PC-9 (cell line): ENCODE measurements around the gene DOCK2. TPM values are rescaled to one million over a fixed set of nuclear protein-coding genes. Genes with fewer than 3 reads are reported as not detected.

ENCODE experiments used
- BruUV-seq: library from RNA; stranded (reverse); fragments of 400-500 nt; replicated peaks from 2 replicates; lab custom pipeline; 2021; lab: Mats Ljungman, UMichigan
- CTCF ChIA-PET: fragments of 300-600 bp; sonication (Branson Sonifier 250); formaldehyde crosslinking; loops from one replicate; lab custom pipeline; 2022; ENCODE audit warnings: antibody characterized with exemption; lab: Charles Lee
- POLR2A ChIA-PET: fragments of 300-600 bp; sonication (Branson Sonifier 250); formaldehyde crosslinking; loops from one replicate; lab custom pipeline; 2022; ENCODE audit warnings: antibody characterized with exemption; ENCODE audit not compliant: unreplicated experiment; lab: Charles Lee
- DNase-seq, 2 experiments: peaks; one replicate each; pipeline versions ENCODE4 v3.0.0 to v3.0.0-alpha.2; 2015 to 2022; ENCODE audit warnings: mixed read lengths in 1 of 2
- H2AFZ ChIP-seq: fragments of 200-600 bp; sonication (generic); 2 replicates; pipeline ENCODE4 v1.8.1; 2017; ENCODE audit warnings: antibody characterized with exemption
- H3F3A ChIP-seq: fragments of 200-600 bp; sonication (generic); 2 replicates; pipeline ENCODE4 v1.8.1; 2017; ENCODE audit warnings: antibody characterized with exemption, mild to moderate bottlenecking, low read depth; ENCODE audit not compliant: insufficient read depth
- H3K27ac ChIP-seq: fragments of 200-600 bp; sonication (generic); 2 replicates; pipeline ENCODE4 v1.6.1; 2016; ENCODE audit warnings: mixed run types
- H3K27me3 ChIP-seq: fragments of 200-600 bp; sonication (generic); 2 replicates; pipeline ENCODE4 v1.6.1; 2016; ENCODE audit warnings: low read depth, mixed run types; ENCODE audit not compliant: insufficient read depth
- H3K36me3 ChIP-seq: fragments of 200-600 bp; sonication (generic); 2 replicates; pipeline ENCODE4 v1.6.1; 2016; ENCODE audit warnings: low read depth, mixed run types
- H3K4me1 ChIP-seq: fragments of 200-600 bp; sonication (generic); replicated peaks from 2 replicates; pipeline ENCODE4 v1.6.1; 2016; ENCODE audit warnings: mixed run types; ENCODE audit not compliant: insufficient read depth
- H3K4me2 ChIP-seq: fragments of 200-600 bp; sonication (generic); 2 replicates; pipeline ENCODE4 v1.6.1; 2017; ENCODE audit warnings: mixed run types
- H3K4me3 ChIP-seq: fragments of 200-600 bp; sonication (generic); 2 replicates; pipeline ENCODE4 v1.6.1; 2016; ENCODE audit warnings: mixed run types
- H3K79me2 ChIP-seq: fragments of 200-600 bp; sonication (generic); 2 replicates; pipeline ENCODE4 v1.6.1; 2017; ENCODE audit warnings: low read depth, mixed run types
- H3K9me2 ChIP-seq: fragments of 200-600 bp; sonication (generic); 2 replicates; pipeline ENCODE4 v1.8.1; 2017; ENCODE audit warnings: mild to moderate bottlenecking; ENCODE audit not compliant: insufficient read depth
- H3K9me3 ChIP-seq: fragments of 200-600 bp; sonication (generic); 2 replicates; pipeline ENCODE4 v1.8.1; 2016; ENCODE audit warnings: low read depth; ENCODE audit not compliant: insufficient read depth
- H4K20me1 ChIP-seq: fragments of 200-600 bp; sonication (generic); 2 replicates; pipeline ENCODE4 v1.8.1; 2017; ENCODE audit not compliant: insufficient read depth
- CTCF ChIP-seq: fragments of 200-600 bp; sonication (generic); conservative IDR thresholded peaks from 2 replicates; pipeline ENCODE4 v1.6.1; 2017; ENCODE audit warnings: mixed run types, antibody characterized with exemption, mild to moderate bottlenecking, moderate library complexity
- EZH2 ChIP-seq: fragments of 200-600 bp; sonication (generic); IDR thresholded peaks from 2 replicates; pipeline ENCODE4 v1.8.0; 2017; ENCODE audit warnings: antibody characterized with exemption, low read depth
- intact Hi-C: fragments of 100-400 bp; cut with micrococcal nuclease; formaldehyde crosslinking; loops from one replicate; pipeline ENCODE4 v1.10.0; 2022; ENCODE audit not compliant: unreplicated experiment
- total RNA-seq: library from RNA; stranded (reverse); gene quantifications from 2 replicates; pipeline ENCODE4 v1.2.3, GENCODE V29; 2021

The DOCK2 gene
- total RNA-seq, 1 experiment from 2014 or later: 0.41 TPM

- Histone ChIP-seq H3K4me2 (no peak overlapping the region), H3K27ac (no peak overlapping the region), H2AFZ (no peak overlapping the region), H3K9me3 (no peaks in the 10 kb centered on the region), H3K27me3 (no peaks in the 10 kb centered on the region), H3K36me3 (no peaks in the 10 kb centered on the region), H3K4me3 (no peak overlapping the region), H3K4me1 (no peaks in the 10 kb centered on the region), H3K9me2 (no peaks in the 10 kb centered on the region), H3K79me2 (no peaks in the 10 kb centered on the region), H4K20me1 (no peaks in the 10 kb centered on the region), H3F3A (no peaks in the 10 kb centered on the region)
- BruUV-seq: no TSS peak
- ChIA-PET POLR2A (interaction anchor here (0.7 kb wide), 1 partner anchor 17 kb away, joined by 3 read pairs; no protein-coding TSS in a partner anchor), CTCF (interaction anchor here (0.6 kb wide), 1 partner anchor 157 kb away, joined by 3 read pairs; no protein-coding TSS in a partner anchor)
- TF ChIP-seq EZH2 (no peak), CTCF (no peak)
- intact Hi-C loops: no loop called here
- no peak for DNase-seq
Observed at GRCh38 chr5:169760229-169760628, 123.2 kb downstream of the DOCK2 start.

GRCh38 chr5:169762338-169763095 lies 125.4 kb downstream of the DOCK2 start:
- no peak for TF ChIP-seq CTCF
- TF ChIP-seq EZH2: no peak
- Histone ChIP-seq H3K36me3 (no peaks in the 10 kb centered on the region), H3K4me1 (no peaks in the 10 kb centered on the region), H2AFZ (no peak overlapping the region), H3K27ac (no peak overlapping the region), H3F3A (no peaks in the 10 kb centered on the region), H3K79me2 (no peaks in the 10 kb centered on the region), H3K4me2 (no peak overlapping the region), H3K27me3 (no peaks in the 10 kb centered on the region), H3K9me3 (no peaks in the 10 kb centered on the region), H4K20me1 (no peaks in the 10 kb centered on the region), H3K9me2 (no peaks in the 10 kb centered on the region), H3K4me3 (no peak overlapping the region)
- POLR2A ChIA-PET: no interaction called here
- no TSS peak for BruUV-seq
- no peak for DNase-seq
- intact Hi-C loops: no loop called here
- CTCF ChIA-PET: no interaction called here

- Histone ChIP-seq H3K36me3 (no peaks in the 10 kb centered on the region), H3F3A (no peaks in the 10 kb centered on the region), H2AFZ (no peak overlapping the region), H3K9me3 (no peaks in the 10 kb centered on the region), H3K4me2 (no peak overlapping the region), H3K27ac (no peak overlapping the region), H3K4me3 (no peak overlapping the region), H3K79me2 (no peaks in the 10 kb centered on the region), H3K4me1 (no peaks in the 10 kb centered on the region), H3K27me3 (no peaks in the 10 kb centered on the region), H3K9me2 (no peaks in the 10 kb centered on the region), H4K20me1 (no peaks in the 10 kb centered on the region)
- no peak for TF ChIP-seq CTCF
- no peak for TF ChIP-seq EZH2
- ChIA-PET POLR2A (no interaction called here), CTCF (no interaction called here)
- no peak for DNase-seq
- no TSS peak for BruUV-seq
- intact Hi-C loops: no loop called here
Observed at GRCh38 chr5:169763376-169764017, 126.4 kb downstream of the DOCK2 start.
